ENCODE results near the gene MRPL45.

DNA sequence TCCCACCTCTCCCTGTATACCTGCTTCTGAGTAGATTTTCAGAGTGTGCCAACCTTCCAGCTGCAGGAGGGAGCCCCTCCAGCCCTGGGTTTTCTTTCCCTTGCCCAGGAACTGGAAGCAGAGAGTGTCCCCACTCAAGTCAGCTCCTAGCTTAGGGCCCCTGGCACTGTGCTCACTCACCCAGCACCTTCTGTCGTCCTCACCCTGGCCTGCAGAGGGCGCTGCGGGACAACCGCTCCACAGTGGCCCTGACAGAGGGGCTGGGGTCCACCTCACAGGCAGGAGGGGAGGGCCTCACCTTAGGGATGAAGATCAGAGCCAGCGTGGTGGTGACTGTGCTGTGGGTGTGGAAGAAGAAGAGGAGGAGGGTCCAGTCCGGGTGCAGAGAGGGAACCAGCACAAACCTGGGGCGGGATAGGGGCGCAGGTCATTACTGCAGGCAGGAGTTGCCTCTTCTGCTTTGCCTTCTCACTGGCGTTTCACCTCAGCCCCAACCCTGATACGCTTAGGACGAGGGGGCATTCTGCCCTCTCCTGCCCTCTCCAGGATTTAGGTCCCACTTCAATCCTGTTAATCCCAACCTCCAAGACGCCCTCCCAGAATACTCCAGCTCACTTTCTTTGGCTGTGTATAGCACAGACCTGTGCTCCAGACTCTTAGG, 36.8 kb downstream of the MRPL45 start:
- TF ChIP-seq, protein P1, sequence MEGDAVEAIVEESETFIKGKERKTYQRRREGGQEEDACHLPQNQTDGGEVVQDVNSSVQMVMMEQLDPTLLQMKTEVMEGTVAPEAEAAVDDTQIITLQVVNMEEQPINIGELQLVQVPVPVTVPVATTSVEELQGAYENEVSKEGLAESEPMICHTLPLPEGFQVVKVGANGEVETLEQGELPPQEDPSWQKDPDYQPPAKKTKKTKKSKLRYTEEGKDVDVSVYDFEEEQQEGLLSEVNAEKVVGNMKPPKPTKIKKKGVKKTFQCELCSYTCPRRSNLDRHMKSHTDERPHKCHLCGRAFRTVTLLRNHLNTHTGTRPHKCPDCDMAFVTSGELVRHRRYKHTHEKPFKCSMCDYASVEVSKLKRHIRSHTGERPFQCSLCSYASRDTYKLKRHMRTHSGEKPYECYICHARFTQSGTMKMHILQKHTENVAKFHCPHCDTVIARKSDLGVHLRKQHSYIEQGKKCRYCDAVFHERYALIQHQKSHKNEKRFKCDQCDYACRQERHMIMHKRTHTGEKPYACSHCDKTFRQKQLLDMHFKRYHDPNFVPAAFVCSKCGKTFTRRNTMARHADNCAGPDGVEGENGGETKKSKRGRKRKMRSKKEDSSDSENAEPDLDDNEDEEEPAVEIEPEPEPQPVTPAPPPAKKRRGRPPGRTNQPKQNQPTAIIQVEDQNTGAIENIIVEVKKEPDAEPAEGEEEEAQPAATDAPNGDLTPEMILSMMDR (conservative IDR thresholded peaks at IDR 0.05; ENCODE audit: low read depth in 2 of 2): peak; percentile 99
- TF ChIP-seq STAT1 (IDR thresholded peaks at IDR 0.05; ENCODE audit: unreplicated experiment) (no peak), POLR2AphosphoS5 (IDR thresholded peaks at IDR 0.05; ENCODE audit: low read depth) (no peak), JUNB (IDR thresholded peaks at IDR 0.05; ENCODE audit: unreplicated experiment) (no peak), EZH2 (IDR thresholded peaks at IDR 0.05; ENCODE audit: low read depth, unreplicated experiment) (no peak), ZNF331 (CRISPR knock-in tag; IDR thresholded peaks at IDR 0.05; ENCODE audit: low read depth) (no peak)
- TF ChIP-seq, protein P2, sequence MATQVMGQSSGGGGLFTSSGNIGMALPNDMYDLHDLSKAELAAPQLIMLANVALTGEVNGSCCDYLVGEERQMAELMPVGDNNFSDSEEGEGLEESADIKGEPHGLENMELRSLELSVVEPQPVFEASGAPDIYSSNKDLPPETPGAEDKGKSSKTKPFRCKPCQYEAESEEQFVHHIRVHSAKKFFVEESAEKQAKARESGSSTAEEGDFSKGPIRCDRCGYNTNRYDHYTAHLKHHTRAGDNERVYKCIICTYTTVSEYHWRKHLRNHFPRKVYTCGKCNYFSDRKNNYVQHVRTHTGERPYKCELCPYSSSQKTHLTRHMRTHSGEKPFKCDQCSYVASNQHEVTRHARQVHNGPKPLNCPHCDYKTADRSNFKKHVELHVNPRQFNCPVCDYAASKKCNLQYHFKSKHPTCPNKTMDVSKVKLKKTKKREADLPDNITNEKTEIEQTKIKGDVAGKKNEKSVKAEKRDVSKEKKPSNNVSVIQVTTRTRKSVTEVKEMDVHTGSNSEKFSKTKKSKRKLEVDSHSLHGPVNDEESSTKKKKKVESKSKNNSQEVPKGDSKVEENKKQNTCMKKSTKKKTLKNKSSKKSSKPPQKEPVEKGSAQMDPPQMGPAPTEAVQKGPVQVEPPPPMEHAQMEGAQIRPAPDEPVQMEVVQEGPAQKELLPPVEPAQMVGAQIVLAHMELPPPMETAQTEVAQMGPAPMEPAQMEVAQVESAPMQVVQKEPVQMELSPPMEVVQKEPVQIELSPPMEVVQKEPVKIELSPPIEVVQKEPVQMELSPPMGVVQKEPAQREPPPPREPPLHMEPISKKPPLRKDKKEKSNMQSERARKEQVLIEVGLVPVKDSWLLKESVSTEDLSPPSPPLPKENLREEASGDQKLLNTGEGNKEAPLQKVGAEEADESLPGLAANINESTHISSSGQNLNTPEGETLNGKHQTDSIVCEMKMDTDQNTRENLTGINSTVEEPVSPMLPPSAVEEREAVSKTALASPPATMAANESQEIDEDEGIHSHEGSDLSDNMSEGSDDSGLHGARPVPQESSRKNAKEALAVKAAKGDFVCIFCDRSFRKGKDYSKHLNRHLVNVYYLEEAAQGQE (IDR thresholded peaks at IDR 0.05; ENCODE audit: unreplicated experiment): no peak
- TF ChIP-seq, protein P3, sequence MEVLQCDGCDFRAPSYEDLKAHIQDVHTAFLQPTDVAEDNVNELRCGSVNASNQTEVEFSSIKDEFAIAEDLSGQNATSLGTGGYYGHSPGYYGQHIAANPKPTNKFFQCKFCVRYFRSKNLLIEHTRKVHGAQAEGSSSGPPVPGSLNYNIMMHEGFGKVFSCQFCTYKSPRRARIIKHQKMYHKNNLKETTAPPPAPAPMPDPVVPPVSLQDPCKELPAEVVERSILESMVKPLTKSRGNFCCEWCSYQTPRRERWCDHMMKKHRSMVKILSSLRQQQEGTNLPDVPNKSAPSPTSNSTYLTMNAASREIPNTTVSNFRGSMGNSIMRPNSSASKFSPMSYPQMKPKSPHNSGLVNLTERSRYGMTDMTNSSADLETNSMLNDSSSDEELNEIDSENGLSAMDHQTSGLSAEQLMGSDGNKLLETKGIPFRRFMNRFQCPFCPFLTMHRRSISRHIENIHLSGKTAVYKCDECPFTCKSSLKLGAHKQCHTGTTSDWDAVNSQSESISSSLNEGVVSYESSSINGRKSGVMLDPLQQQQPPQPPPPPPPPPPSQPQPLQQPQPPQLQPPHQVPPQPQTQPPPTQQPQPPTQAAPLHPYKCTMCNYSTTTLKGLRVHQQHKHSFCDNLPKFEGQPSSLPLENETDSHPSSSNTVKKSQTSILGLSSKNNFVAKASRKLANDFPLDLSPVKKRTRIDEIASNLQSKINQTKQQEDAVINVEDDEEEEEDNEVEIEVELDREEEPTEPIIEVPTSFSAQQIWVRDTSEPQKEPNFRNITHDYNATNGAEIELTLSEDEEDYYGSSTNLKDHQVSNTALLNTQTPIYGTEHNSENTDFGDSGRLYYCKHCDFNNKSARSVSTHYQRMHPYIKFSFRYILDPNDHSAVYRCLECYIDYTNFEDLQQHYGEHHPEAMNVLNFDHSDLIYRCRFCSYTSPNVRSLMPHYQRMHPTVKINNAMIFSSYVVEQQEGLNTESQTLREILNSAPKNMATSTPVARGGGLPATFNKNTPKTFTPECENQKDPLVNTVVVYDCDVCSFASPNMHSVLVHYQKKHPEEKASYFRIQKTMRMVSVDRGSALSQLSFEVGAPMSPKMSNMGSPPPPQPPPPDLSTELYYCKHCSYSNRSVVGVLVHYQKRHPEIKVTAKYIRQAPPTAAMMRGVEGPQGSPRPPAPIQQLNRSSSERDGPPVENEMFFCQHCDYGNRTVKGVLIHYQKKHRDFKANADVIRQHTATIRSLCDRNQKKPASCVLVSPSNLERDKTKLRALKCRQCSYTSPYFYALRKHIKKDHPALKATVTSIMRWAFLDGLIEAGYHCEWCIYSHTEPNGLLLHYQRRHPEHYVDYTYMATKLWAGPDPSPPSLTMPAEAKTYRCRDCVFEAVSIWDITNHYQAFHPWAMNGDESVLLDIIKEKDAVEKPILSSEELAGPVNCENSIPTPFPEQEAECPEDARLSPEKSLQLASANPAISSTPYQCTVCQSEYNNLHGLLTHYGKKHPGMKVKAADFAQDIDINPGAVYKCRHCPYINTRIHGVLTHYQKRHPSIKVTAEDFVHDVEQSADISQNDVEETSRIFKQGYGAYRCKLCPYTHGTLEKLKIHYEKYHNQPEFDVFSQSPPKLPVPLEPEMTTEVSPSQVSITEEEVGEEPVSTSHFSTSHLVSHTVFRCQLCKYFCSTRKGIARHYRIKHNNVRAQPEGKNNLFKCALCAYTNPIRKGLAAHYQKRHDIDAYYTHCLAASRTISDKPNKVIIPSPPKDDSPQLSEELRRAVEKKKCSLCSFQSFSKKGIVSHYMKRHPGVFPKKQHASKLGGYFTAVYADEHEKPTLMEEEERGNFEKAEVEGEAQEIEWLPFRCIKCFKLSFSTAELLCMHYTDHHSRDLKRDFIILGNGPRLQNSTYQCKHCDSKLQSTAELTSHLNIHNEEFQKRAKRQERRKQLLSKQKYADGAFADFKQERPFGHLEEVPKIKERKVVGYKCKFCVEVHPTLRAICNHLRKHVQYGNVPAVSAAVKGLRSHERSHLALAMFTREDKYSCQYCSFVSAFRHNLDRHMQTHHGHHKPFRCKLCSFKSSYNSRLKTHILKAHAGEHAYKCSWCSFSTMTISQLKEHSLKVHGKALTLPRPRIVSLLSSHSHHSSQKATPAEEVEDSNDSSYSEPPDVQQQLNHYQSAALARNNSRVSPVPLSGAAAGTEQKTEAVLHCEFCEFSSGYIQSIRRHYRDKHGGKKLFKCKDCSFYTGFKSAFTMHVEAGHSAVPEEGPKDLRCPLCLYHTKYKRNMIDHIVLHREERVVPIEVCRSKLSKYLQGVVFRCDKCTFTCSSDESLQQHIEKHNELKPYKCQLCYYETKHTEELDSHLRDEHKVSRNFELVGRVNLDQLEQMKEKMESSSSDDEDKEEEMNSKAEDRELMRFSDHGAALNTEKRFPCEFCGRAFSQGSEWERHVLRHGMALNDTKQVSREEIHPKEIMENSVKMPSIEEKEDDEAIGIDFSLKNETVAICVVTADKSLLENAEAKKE (CRISPR knock-in tag; IDR thresholded peaks at IDR 0.05): no peak

Data from GM23338 (cell line).